GM12878 (cell line): ENCODE measurements around the gene LMTK2. TPM values are rescaled to one million over a fixed set of nuclear protein-coding genes. Genes with fewer than 3 reads are reported as not detected.

Source experiments
- ATAC-seq: fragments of 200-7000 bp; cut with Tn5 transposase; 3 replicates; pipeline ENCODE4 v1.9.1; 2020; ENCODE audit warnings: mild to moderate bottlenecking, moderate library complexity
- BruUV-seq: library from RNA; stranded (reverse); fragments of 400-500 nt; replicated peaks from 2 replicates; lab custom pipeline; 2021; lab: Mats Ljungman, UMichigan
- CTCF ChIA-PET: fragments of 300-600 bp; sonication (Branson Sonifier 250); formaldehyde crosslinking; extraction: SDS; loops from one replicate; lab custom pipeline; 2021; ENCODE audit warnings: inconsistent platforms; lab: Yijun Ruan, JAX
- POLR2A ChIA-PET: fragments of 350-600 bp; formaldehyde crosslinking; extraction: SDS; loops from one replicate; lab custom pipeline; 2021; ENCODE audit warnings: inconsistent platforms; lab: Charles Lee
- RAD21 ChIA-PET: fragments of 300-600 bp; sonication (Branson Sonifier 250); formaldehyde crosslinking; loops from one replicate; lab custom pipeline; 2023; ENCODE audit warnings: antibody characterized with exemption; ENCODE audit not compliant: unreplicated experiment; lab: Charles Lee
- SMC1A ChIA-PET: fragments of 300-600 bp; sonication (Branson Sonifier 250); formaldehyde crosslinking; loops from one replicate; lab custom pipeline; 2023; ENCODE audit not compliant: unreplicated experiment, uncharacterized antibody; lab: Charles Lee
- DNase-seq: peaks from one replicate; pipeline ENCODE4 v3.0.0-alpha.2; 2011; ENCODE audit warnings: low read depth, low spot score
- FAIRE-seq: peaks from 3 replicates; lab custom pipeline; 2011; peaks lifted over from hg19 to GRCh38; lab: Jason Lieb, UNC
- H2AFZ ChIP-seq: 2 replicates; pipeline ENCODE4 v1.6.0; 2011; ENCODE audit warnings: low read depth, low read length, control low read depth; ENCODE audit not compliant: control insufficient read depth
- H3K27ac ChIP-seq: 2 replicates; pipeline ENCODE4 v1.5.1; 2011; ENCODE audit warnings: control low read depth; ENCODE audit not compliant: control insufficient read depth, insufficient read depth
- H3K27me3 ChIP-seq, 2 experiments: replicated peaks in 1 of 2; 2 replicates each; pipeline versions ENCODE4 v1.6.0 to v1.6.1; 2011; ENCODE audit warnings: low read length in 1 of 2; ENCODE audit not compliant: control insufficient read depth in 2 of 2, insufficient read depth in 2 of 2
- H3K36me3 ChIP-seq, 2 experiments: 2 replicates each; pipeline ENCODE4 v1.5.1; 2011; ENCODE audit warnings: low read length in 1 of 2; ENCODE audit not compliant: control insufficient read depth in 2 of 2, insufficient read depth in 2 of 2
- H3K4me1 ChIP-seq: 2 replicates; pipeline ENCODE4 v1.6.1; 2011; ENCODE audit warnings: mild to moderate bottlenecking, low read length, moderate library complexity, mixed read lengths; ENCODE audit not compliant: control insufficient read depth, insufficient read depth
- H3K4me2 ChIP-seq: 2 replicates; pipeline ENCODE4 v1.6.0; 2011; ENCODE audit warnings: control low read depth; ENCODE audit not compliant: control insufficient read depth, insufficient read depth
- H3K4me3 ChIP-seq: fragments of 200-600 bp; sonication (generic); 2 replicates; pipeline ENCODE4 v1.5.1; 2016
- H3K79me2 ChIP-seq: 2 replicates; pipeline ENCODE4 v1.6.0; 2011; ENCODE audit warnings: low read length; ENCODE audit not compliant: control insufficient read depth, insufficient read depth
- H3K9ac ChIP-seq: 2 replicates; pipeline ENCODE4 v1.8.0; 2011; ENCODE audit warnings: low read length, control low read depth, mixed read lengths; ENCODE audit not compliant: control insufficient read depth, insufficient read depth
- H3K9me3 ChIP-seq: replicated peaks from 3 replicates; pipeline ENCODE4 v1.5.1; 2011; ENCODE audit warnings: mild to moderate bottlenecking, low read length; ENCODE audit not compliant: control insufficient read depth, insufficient read depth
- H4K20me1 ChIP-seq: 2 replicates; pipeline ENCODE4 v1.6.0; 2011; ENCODE audit not compliant: control insufficient read depth, insufficient read depth
- ATF3 ChIP-seq: IDR thresholded peaks from 2 replicates; pipeline ENCODE4 v1.6.1; 2011; ENCODE audit warnings: low read depth, mild to moderate bottlenecking, low read length, moderate library complexity, borderline replicate concordance; ENCODE audit errors: extremely low read depth
- BCL11A ChIP-seq: IDR thresholded peaks from 2 replicates; pipeline ENCODE4 v1.6.1; 2011; ENCODE audit warnings: low read depth, low read length
- CREM ChIP-seq: IDR thresholded peaks from 2 replicates; pipeline ENCODE4 v1.6.1; 2014; ENCODE audit warnings: antibody characterized with exemption, low read depth
- CUX1 ChIP-seq: IDR thresholded peaks from 2 replicates; pipeline ENCODE4 v1.6.1; 2012; ENCODE audit warnings: improper control_type of control experiment, low read depth, low read length; ENCODE audit not compliant: insufficient replicate concordance
- E2F4 ChIP-seq: IDR thresholded peaks from 2 replicates; pipeline ENCODE4 v1.6.1; 2012; ENCODE audit warnings: low read depth, low read length, improper control_type of control experiment
- GABPA ChIP-seq: IDR thresholded peaks from 2 replicates; pipeline ENCODE4 v1.6.1; 2014; ENCODE audit warnings: antibody characterized with exemption, low read depth, mild to moderate bottlenecking, inconsistent platforms
- HDGF ChIP-seq: fragments of 450-650 bp; IDR thresholded peaks from 2 replicates; pipeline ENCODE4 v1.6.1; 2016; ENCODE audit warnings: antibody characterized with exemption
- IRF3 ChIP-seq: fragments of 450-650 bp; IDR thresholded peaks from 2 replicates; pipeline ENCODE4 v1.6.1; 2014; ENCODE audit warnings: mild to moderate bottlenecking
- MLLT1 ChIP-seq: fragments of 450-650 bp; IDR thresholded peaks from 2 replicates; pipeline ENCODE4 v1.6.1; 2016; ENCODE audit warnings: mild to moderate bottlenecking
- PKNOX1 ChIP-seq: fragments of 450-650 bp; IDR thresholded peaks from 2 replicates; pipeline ENCODE4 v1.6.1; 2016; ENCODE audit warnings: mild to moderate bottlenecking
- RBBP5 ChIP-seq: fragments of 200-600 bp; sonication (generic); conservative IDR thresholded peaks from 2 replicates; pipeline ENCODE4 v1.6.1; 2016
- RCOR1 ChIP-seq: conservative IDR thresholded peaks from 2 replicates; pipeline ENCODE4 v1.6.1; 2012; ENCODE audit warnings: low read depth, low read length, improper control_type of control experiment
- SPI1 ChIP-seq: IDR thresholded peaks from 2 replicates; pipeline ENCODE4 v1.6.1; 2011; ENCODE audit warnings: low read depth, mild to moderate bottlenecking, low read length, moderate library complexity, borderline replicate concordance; ENCODE audit not compliant: insufficient read depth
- WGBS: methylation state at CpG from one replicate; pipeline ENCODE4 v1.1.6; 2016; ENCODE audit warnings: low lambda C conversion rate; ENCODE audit not compliant: insufficient replicate concordance, insufficient coverage; ENCODE audit errors: missing lambda C conversion rate; 5-methylcytosine and 5-hydroxymethylcytosine counted together
- in situ Hi-C: fragments of 300-500 bp; cut with MboI; formaldehyde crosslinking; loops from 9 replicates; pipeline ENCODE4 v1.14.3; 2018; ENCODE audit warnings: mixed read lengths
- intact Hi-C: fragments of 100-400 bp; cut with micrococcal nuclease; formaldehyde crosslinking; loops from one replicate; pipeline ENCODE4 v1.14.2; 2022; ENCODE audit not compliant: unreplicated experiment
- polyA plus RNA-seq, 11 experiments: library from polyadenylated mRNA; depleted of rRNA in 4 of 11; unstranded in 6 of 11; stranded (reverse) in 5 of 11; fragments of >200 nt; fragmentation: Nextera tagmentation in 4 of 11; fragmentation: Illumina TruSeq in 1 of 11; extraction: Ambion mirVana in 4 of 11; extraction: Trizol in 1 of 11; gene quantifications; 1 replicate in 1 of 11; 2 replicates in 10 of 11; pipeline versions ENCODE4 v1.2.1 to v1.2.3, GENCODE V29; 2011 to 2016; ENCODE audit warnings: inconsistent platforms in 2 of 11, missing spikeins in 2 of 11, low read depth in 1 of 11
- total RNA-seq, 4 experiments: library from RNA; depleted of rRNA in 3 of 4; stranded (reverse); fragments of >200 nt in 3 of 4; fragmentation: Illumina TruSeq in 1 of 4; extraction: Trizol in 1 of 4; gene quantifications; 2 replicates each; pipeline versions ENCODE4 v1.2.1 to v1.2.3, GENCODE V29; 2013 to 2021

Gene LMTK2
- total and polyA plus RNA-seq, 10 of the 15 experiments (the other 5 are each of a cell fraction or from before 2014, with no cell fraction given): 0.68 to 8.7 (median 4.6) TPM

- Histone ChIP-seq H3K27ac (no peak overlapping the region), H3K4me2 (no peak overlapping the region), H3K27me3 (no peaks in the 10 kb centered on the region), H3K79me2 (peaks cover 7% of the 10 kb centered on the region), H3K9ac (no peak overlapping the region), H3K36me3 (no peaks in the 10 kb centered on the region), H4K20me1 (no peaks in the 10 kb centered on the region; the same call in 1 of the 2 replicates), H2AFZ (no peak overlapping the region), H3K4me1 (no peaks in the 10 kb centered on the region), H3K9me3 (no peaks in the 10 kb centered on the region; the same call in 2 of the 3 replicates), H3K4me3 (no peak overlapping the region)
- WGBS: 71% methylated on average over 4 of the region's 4 CpGs
- RAD21 ChIA-PET: interaction anchor here (1.5 to 3.5 kb wide), 4 partner anchors 19 to 91 kb away, joined by 8 to 24 read pairs (median 14); no protein-coding TSS in a partner anchor
- CTCF ChIA-PET: interaction anchor here (1.0 to 6.3 kb wide), 6 partner anchors 8 to 89 kb away, joined by 4 to 128 read pairs (median 20); no protein-coding TSS in a partner anchor
- ATAC-seq: no peak
- no peak for FAIRE-seq
- DNase-seq: no peak
- SMC1A ChIA-PET: interaction anchor here (0.8 to 6.5 kb wide), 7 partner anchors 15 to 99 kb away, joined by 3 to 82 read pairs (median 7); no protein-coding TSS in a partner anchor
- no TSS peak for BruUV-seq
- POLR2A ChIA-PET: interaction anchor here (1.3 to 1.6 kb wide), 2 partner anchors 22 to 54 kb away, joined by 3 to 4 read pairs; no protein-coding TSS in a partner anchor
- intact Hi-C loops: no loop called here
- in situ Hi-C loops: no loop called here
- TF ChIP-seq E2F4 (no peak), PKNOX1 (no peak), SPI1 (no peak), ATF3 (no peak), CUX1 (no peak), GABPA (no peak), IRF3 (no peak), RCOR1 (no peak), MLLT1 (no peak), CREM (no peak), HDGF (no peak), RBBP5 (no peak), BCL11A (no peak)
Observed at GRCh38 chr7:98112077-98112476, 5.4 kb downstream of the LMTK2 start.
